ENCODE results near the gene EPN3.

EPN3 gene

GRCh38 chr17:50589095-50589705 lies 56.7 kb downstream of the EPN3 start:
- DNase-seq (ENCODE audit: low read depth in 2 of 2): no peak

GRCh38 chr17:50590946-50591737 lies 58.6 kb downstream of the EPN3 start:
- no peak for DNase-seq (ENCODE audit: low read depth in 2 of 2)

- DNase-seq (ENCODE audit: low read depth in 2 of 2): no peak
Observed at GRCh38 chr17:50593321-50593720, 60.8 kb downstream of the EPN3 start.
